ENCODE measurements around the gene UTP20.

UTP20 gene

DNA sequence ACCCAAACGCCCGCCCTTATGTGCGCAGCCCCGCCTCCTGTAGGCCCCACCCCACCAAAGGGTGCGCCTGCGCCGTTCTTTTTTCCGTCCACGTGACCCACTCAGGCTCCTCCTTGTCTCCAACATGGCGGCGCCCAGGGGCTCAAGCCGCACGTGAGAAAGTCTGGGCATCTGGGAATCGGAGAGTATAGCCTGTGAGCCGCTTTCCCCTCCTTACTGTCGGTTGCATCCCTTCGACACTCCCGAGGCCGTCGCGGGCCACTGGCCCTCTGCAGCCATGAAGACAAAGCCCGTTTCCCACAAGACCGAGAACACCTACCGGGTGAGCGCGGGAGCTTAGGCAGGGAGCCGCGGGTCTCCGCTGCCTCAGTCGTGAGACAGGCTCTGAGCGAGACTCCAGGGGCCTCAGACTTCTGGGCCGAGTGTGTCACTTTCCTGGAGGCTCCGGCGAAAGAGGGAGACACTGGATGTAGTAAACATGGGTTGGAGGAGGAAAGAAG lies at the start of gene UTP20:
UTP20 (plus strand) TSS at position 100 of the 500 bp plus-strand sequence; CDS start at position 278, 178 bp downstream.
- peak; percentile 91 for DNase-seq (ENCODE audit: low read depth)

DNA sequence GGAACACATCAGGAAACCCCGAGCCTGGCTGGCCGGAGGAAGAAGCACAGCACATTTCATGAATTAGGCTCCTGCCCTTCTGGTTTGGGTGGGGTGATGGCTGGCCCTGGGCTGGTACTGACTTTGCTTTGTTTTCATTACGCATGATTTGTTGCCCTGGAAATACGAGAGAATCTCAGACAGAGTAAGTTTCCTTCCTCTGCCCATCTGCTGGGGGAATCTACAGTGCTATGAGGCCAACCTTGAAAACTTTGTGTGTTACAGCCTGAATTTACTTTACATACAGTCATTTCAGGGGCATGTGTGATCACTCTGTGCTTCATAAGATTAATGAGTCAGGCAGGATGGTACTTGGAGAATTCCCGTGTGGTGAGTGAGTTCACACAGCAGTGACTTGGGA lies 49.4 kb upstream of the UTP20 start:
- no peak for DNase-seq (ENCODE audit: low read depth)

DNA sequence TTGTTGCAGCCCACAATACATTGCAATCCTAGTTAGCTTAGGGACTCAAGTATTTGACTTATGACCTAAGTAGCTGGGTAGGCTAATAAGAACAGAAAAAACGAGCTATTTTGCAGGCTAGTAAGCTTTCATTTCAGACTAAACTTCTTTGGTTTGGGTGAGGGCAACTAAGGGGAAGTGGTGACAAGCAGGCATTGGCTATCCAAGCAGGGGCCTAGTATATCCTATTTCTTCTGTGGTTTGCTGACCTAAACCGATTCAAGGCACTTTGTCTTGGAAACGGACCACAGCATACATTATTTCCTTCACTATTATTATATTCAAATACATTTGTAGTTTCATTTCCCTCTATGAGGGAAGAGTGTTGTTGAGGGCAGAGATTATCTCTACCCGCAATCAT lies 48.3 kb upstream of the UTP20 start:
- DNase-seq (ENCODE audit: low read depth) = no peak

DNA sequence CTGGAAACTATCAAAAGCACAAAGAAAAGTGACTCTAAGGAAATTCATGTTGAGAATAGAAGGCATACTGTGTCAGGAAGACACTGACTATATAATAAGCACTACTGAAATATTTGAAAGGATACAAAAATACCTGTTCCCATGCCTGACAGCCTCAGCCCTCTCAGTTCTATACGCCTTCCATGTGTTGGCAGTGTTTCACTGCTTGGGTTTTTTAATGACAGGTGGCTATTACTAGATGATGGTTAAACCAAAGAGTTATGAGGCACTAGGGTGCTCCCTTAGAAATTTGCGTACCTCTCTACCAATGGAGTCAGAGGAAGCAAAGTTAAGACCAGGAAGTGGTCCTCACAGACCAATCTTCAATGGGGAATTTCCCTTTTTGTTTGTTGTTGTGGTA lies 44.2 kb upstream of the UTP20 start:
- no peak for DNase-seq (ENCODE audit: low read depth)

DNA sequence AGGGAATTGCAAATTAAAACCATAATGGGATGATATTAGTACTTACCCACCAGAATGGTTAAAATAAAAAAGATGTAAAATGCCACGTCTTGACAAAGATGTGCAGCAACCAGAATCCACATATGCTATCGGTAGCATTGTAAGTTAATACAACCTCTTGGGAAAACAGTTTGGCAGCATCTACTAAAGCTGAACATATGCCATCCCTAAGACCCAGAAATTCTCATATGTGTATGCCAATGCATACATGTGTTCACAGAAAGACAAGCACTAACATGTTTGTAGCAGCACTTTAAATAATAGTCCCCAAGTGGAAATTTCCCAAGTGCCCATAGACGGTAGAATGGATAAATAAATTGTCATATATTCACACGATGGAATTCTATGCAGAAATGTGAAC lies 41.6 kb upstream of the UTP20 start:
- DNase-seq (ENCODE audit: low read depth) = no peak

DNA sequence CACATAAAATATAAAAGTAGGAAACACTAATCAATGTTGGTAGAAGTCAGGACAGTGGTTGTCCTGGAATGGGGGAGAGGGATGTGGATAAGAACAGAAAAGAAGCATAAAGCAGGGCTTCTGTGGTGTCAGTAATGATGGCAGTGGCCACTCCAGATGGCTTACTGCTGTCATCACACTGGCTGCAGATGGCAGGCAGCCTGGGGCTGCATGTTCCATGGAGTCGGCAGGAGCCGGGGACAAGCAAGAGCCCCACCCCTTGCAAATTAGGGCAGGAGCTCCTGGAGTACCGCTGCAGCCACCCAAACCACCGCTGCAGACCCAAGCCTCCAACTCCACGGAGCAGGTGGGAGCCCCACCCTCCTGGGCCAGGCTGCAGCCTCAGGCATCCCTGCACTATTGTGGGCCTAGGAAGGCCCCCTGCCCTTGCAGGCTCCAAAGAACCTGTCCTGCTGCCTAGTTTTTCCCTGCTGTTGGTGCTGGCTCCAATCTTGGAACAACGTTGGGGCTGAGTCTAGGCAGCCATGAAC lies 41.0 kb upstream of the UTP20 start:
- no peak for DNase-seq (ENCODE audit: low read depth)

DNA sequence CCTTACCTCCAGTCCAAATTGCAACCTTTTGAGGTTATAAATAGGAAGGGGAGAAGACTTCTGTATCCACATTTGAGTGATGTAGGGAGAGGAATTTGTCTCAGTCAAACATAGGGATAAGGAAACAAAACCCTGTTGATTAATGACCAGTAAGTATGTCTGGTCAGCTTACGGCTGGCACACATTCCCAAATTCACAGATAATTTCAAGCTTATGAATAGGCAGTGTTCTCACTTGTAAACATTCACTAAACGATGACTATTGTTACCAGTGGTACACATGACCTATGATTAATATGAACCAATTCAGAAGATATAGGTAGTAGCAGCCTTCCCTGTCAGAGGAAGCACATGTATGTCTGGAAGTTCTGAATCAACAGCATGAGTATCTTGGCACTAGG lies 36.8 kb upstream of the UTP20 start:
- DNase-seq (ENCODE audit: low read depth) = no peak

DNA sequence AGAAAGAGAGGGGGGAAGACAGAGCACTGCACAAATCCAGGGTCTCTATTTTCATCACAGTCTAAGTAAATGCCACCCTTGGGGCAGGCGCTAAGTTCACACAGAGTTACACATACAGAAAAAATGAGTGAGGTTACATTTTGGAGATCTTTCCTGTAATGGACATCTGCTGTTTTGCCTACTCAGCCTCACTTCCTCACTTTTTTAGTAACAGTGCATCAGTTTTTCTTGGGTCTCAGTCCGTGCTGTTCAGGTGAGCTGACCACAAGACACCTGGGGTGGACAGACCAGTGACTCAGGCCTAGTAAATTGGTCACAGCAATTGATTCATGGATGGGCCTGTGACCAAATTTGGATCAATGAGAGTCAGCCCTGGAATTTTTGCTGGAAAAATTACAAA lies 36.3 kb upstream of the UTP20 start:
- DNase-seq (ENCODE audit: low read depth) = no peak

DNA sequence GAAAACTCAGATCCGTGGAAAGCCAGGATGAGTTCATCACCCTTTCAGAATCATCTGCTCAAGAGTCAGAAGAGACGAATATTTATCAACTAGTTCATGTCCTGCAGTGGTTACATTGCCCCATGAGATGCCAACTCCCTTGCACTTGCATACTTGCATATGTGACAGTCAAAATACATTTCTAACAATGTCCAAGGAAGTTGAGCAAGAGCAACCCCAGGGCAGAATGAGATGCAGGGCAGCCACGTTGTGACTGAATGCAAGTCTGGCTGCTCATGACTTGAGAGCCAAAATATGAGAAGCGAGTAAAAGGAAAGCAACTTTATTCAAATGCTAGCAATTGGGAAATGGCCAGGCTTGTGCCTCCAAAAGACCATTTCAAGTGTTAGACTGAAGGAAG lies 23.6 kb upstream of the UTP20 start:
- DNase-seq (ENCODE audit: low read depth) = no peak

DNA sequence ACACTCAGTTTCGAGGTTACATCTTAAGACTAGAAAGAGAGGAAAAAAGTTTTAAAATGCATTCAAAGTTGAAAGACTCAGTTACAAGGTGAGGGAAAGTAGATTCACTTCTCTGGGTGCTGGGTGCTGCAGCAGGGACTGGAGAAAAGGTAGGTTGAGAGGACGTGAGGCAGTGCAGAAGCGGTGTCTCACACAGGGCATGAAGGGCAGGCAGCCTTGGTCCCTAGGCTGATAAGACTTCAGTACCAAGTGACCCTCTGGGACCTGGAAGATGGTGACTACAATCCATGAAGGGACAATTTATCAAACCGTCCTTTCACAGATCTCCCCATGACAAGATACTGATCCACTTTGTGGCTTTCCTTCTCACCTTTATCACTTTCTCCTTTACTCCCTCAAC lies 22.5 kb upstream of the UTP20 start:
- no peak for DNase-seq (ENCODE audit: low read depth)

DNA sequence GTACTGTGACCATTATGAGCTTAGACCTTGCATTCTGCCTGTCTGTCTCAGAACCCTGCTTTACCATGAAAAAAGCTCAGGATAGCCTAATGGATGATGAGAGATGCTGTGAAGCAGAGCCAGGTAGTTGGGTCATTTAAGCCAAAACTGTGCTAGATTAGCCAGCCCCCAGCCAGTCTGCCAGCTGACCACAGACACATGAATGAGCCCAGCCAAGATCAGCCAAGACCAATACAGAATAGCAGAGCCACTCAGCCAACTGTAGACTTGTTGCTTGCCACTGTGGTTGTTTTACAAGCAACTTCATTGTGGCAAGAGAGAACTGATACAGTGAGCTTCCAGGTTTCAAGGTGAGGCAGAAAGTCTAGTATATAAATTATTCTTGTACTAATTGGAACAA lies 12.8 kb upstream of the UTP20 start:
- no peak for DNase-seq (ENCODE audit: low read depth)

DNA sequence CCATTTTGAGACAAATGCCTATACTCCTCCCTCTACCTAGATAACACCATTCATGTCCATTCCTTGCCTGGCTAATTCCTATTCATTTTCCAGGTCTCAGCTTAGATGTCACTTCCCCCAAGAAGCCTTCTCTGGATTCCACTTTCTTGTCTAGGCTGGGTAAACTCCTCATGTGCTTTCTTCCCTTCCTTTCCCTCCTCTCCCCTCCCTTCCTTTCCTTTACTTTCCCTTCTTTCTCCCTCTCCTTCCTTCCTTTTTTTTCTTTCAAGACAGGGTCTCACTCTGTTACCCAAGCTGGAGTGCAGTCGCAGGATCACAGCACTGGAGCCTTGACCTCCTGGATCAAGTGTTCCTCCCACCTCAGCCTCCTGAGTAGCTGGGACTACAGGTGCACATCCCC lies 3.5 kb upstream of the UTP20 start:
- DNase-seq (ENCODE audit: low read depth) = no peak

DNA sequence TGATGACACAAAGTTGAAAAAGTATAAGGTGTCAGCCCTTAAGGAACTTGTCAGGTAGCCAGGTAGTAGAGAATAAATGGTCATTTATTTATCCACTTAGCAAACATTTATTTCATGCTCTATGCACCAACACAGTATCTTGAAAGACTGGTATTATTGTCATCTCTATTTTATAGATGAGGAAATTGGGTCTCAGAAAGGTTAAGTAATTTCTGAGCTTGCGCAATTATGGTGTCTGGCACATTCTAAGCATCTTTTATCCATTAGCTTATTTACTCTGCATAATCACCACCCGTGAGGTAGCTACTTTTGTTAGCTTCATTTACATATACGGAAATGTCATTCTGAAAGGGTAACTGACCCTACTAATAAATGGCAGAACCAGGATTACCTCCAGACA lies 2.5 kb upstream of the UTP20 start:
- DNase-seq (ENCODE audit: low read depth) = no peak

DNA sequence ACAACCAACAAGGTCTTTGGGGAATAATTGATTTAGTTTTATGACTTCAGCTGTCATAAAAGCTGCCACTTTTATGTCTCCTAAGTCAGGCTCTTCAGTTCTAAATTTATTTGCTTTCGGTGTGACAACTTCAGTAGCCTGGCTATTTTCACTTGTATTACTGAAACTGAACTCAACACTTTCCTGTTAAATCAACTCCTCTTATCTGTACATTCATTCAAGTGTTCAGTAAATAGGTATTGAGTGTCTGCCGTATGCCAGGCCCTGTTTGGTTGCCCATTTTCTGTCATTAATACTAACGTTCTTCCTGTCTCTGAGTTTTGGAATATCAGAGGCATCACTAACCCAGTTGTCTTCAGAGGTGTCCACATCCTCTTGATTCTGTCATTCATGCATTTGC lies 7.5 kb downstream of the UTP20 start:
- DNase-seq (ENCODE audit: low read depth) = no peak

DNA sequence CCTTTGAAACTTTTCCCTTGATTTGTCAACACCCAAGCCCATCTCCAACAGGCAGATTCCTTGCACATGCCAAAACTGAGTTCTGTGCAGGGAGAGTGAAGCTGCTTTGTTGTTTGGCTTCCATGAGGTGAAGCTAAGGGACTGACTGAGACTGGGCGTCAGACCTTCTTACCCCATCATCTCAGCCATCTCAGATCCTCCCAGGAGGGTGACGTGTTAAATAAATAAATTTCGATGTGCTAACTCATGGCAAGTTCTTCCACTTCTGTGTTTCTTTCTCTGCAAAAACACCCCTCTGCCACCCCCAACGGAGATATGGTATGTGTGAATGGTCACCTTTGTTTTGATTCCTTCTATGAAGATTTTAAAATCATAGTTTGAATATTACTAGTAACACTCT lies 17.8 kb downstream of the UTP20 start:
- no peak for DNase-seq (ENCODE audit: low read depth)

DNA sequence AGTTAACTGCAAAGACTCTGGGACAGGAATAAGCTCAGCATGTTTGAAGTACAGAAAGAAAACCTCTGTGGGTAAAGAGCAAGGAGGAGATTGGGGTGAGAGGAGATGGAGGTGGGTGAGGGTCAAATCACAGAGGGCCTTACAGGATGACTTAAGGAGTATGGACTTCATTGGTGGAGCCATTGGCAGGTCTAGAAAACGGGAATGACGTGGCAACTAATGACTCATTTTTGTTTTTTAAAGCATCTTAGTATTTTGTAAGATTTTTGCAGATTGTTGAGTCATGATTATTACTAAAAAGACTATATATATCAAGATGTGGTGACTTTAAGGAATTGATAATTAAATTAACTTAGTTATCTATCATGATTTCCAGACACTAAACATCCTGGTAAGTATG lies 18.5 kb downstream of the UTP20 start:
- DNase-seq (ENCODE audit: low read depth) = no peak

DNA sequence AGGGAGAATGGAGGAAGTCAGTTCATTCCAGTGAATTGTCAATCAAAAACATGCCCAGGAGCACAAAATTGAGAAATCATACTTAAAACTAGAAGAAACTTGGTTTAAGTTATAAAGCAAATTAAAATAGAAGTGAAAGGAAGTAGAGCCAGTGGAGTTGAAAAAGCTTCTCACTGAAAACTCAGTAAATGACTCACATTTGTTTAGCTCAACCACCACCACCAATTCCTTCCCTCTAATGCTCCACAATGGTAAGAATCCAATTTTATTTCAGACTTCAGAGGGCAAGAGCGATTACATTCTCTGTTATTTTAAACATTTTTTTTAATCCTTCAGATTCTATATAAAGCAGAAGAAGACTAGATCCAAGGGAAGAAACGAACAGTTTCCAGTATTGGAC lies 19.4 kb downstream of the UTP20 start:
- DNase-seq (ENCODE audit: low read depth) = no peak

DNA sequence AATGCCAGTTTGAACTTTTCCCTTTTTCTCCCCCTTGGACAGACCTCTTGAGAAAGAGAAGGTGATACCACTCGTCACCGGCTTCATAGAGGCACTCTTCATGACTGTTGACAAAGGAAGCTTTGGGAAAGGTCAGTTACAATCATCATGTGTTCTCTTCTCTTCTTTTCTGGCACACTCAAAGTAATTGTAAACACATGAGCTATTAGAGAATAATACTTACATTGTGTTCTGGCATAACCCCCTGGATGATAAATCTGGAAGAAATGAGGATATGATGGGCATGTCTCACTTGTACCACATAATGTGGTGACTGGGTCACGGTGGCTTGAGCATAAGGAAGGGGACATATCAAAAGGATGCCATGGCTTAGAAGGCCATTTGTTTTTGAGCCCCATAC lies 20.0 kb downstream of the UTP20 start:
- DNase-seq (ENCODE audit: low read depth) = no peak

DNA sequence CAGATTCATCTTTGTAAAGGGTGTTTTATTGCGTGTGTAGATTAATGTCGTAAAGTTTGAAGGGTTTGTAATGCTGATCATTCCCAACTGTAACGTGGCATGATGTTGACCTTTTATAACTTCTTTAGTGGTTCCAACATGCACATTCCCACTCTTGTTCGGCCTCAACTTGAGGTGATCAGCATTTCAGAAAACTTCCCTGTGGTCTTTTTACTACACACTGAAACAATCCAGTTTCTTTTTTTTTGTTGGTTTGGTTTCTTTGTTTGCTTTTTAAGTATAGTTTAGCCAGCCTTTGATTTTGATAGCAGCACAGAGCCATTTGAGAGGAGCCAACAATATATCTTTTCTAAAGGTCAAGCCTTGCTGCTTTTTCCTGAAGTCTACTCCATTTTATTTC lies 22.8 kb downstream of the UTP20 start:
- DNase-seq (ENCODE audit: low read depth) = no peak

DNA sequence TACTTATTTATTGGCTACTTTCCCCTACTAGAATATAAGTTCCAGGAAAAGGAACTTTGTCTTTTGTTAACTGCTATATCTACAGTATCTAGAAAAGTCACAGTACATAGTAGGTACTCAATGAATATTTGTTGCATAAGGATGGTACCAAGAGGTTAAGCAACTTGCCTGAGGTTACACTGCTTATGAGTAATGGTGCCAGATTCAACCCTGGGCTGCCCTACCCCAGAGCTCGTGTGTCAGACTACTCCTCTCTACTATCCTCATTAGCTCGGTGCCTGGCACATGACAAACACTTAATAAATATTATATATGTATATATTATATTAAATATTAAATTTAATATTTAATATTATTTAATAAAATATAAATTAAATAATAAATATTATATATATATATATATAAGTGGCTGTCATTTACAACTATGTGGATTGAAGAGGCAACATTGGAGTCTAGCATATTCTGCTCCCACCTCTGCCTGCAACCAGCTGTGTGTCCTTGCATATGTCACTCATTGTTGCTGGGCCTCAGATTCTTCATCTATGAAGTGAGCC lies 25.4 kb downstream of the UTP20 start:
- DNase-seq (ENCODE audit: low read depth) = no peak

DNA sequence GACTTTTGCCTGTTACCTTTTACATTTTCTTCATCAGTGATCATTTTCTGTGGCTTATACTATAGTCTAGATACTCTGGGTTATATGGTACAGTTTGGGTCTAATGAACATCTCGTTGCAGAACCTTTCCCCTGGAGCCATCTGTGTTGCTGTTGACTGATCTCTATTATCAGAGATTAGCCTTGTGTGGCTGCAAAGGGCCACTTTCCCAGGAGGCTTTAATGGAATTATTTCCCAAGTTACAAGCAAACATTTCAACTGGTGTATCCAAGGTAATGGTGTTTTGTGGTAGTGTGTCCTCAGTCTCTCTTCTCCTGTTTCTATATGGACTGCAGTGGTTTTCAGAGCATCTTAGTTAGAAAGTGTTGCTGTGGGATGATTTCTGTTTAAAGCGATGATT lies 25.9 kb downstream of the UTP20 start:
- DNase-seq (ENCODE audit: low read depth) = no peak

DNA sequence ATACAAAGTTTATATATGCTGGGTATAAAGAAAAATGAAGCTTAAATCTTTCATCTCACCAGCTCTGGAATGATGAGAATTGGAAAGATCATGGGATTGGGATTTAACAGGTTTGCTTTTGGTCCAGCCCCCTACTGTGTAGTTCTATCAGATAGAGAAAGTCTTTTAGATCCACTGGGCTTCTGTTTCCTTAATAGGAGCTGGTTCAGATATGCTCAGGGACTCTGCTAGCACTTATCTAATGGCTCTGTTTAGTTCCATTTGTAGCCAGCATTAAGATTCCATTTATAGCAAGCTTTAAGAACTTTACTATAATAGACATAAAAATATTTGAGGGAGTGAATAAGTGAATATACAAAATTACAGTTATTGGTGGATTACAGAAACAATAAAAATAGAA lies 42.6 kb downstream of the UTP20 start:
- no peak for DNase-seq (ENCODE audit: low read depth)

DNA sequence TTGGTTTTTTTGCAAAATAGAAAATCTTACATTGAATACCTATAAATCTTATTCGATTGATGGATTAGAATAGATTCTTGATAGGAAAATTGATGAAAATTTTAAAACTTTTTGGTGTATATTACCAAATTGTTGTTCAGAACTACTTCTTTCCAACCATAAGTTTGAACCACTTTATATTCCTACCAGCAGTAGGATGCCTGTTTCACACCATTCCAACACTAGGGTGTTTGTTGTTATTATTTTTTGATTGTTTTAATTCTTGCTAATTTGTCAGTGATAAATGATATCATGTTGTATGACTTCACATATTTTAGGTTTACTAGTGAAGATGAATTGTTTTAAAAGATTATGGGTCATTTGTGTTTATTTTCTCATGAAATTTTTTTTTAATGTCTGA lies 43.4 kb downstream of the UTP20 start:
- DNase-seq (ENCODE audit: low read depth) = no peak

DNA sequence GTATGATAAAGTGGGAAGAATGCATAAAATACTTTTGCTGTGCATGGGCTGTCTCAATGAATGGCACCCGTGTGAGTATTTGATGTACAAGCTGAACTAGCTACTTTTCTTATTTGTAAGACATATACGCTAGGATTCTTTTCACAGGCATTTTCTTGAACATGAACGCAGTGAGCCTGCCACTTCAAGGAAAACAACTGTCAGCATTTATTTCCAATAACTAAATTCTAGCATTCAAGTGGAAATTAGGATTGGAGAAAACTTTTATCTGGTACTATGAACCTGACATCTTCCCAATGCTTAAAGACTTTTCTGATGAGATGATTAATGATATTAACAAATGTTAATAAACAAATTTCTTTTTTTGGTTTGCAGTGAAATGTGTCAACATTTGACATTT lies 45.7 kb downstream of the UTP20 start:
- no peak for DNase-seq (ENCODE audit: low read depth)

DNA sequence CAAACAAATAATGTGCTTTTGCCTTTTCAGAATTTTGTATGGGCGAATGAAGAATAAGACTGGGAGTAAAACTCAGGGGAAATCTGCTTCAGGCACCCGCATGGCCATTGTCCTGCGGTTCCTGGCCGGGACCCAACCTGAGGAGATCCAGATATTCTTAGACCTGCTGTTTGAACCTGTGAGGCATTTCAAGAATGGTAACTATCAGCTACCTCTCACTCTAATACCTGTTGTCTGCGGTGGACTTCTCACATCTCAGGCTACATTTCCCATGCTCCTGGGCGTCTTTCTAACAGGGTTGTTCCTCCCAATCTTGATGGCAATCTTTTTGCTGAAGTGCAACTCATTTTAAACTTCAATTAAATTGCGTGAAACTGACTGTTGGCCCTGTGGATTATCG lies 47.1 kb downstream of the UTP20 start:
- DNase-seq (ENCODE audit: low read depth) = no peak

All from stimulated activated CD8-positive, alpha-beta memory T cell treated with anti-CD3 and anti-CD28 coated beads, Interleukin-7, amount 100 ng/mL, for 24 hours (primary cell).